Measurements from ENCODE around the gene ADGRG3. TPM values are rescaled to one million over a fixed set of nuclear protein-coding genes. Genes with fewer than 3 reads are reported as not detected.

ADGRG3 gene
- total and polyA plus RNA-seq, 2 donors (not counting 1 experiment from before 2014, with no cell fraction given) = not detected

GRCh38 chr16:57658130-57658877 is 9.8 kb upstream of the ADGRG3 start:
- CTCF ChIA-PET = no interaction called here
- Mint-ChIP-seq H3K4me1 (no peaks in the 10 kb centered on the region), H3K4me3 (no peak overlapping the region)

More at GRCh38 chr16:57658130-57658877, 9.8 kb upstream of the ADGRG3 start:
- Histone ChIP-seq H3K9ac (ENCODE audit: low read length) (no peak overlapping the region), H3K27ac (ENCODE audit: low read length in 2 of 2) (no peak overlapping the region), H3K4me3 (ENCODE audit: control extremely low read depth in 1 of 5, extremely low read depth in 1 of 5, insufficient read depth in 1 of 5, low read depth in 2 of 5, low read length in 4 of 5) (no peak overlapping the region), H2AFZ (ENCODE audit: insufficient read depth, low read depth, low read length, poor library complexity, severe bottlenecking) (no peak overlapping the region), H3K79me2 (ENCODE audit: control insufficient read depth, insufficient read depth, low read length) (no peaks in the 10 kb centered on the region), H4K20me1 (ENCODE audit: control insufficient read depth, insufficient read depth, low read length, poor library complexity, severe bottlenecking) (no peaks in the 10 kb centered on the region), H3K4me1 (ENCODE audit: control insufficient read depth in 2 of 2, insufficient read depth in 2 of 2, low read length in 2 of 2) (no peaks in the 10 kb centered on the region), H3K4me2 (replicated peaks; ENCODE audit: low read depth, low read length, poor library complexity, severe bottlenecking) (no peak overlapping the region), H3K27me3 (replicated peaks in 1 of 4; ENCODE audit: control extremely low read depth in 1 of 4, control insufficient read depth in 3 of 4, insufficient read depth in 4 of 4, low read length in 3 of 4) (no peaks in the 10 kb centered on the region), H3K9me3 (ENCODE audit: control extremely low read depth in 1 of 3, control insufficient read depth in 2 of 3, insufficient read depth in 1 of 3, low read length in 2 of 3) (peaks cover 0 to 11% (median 0%) of the 10 kb centered on the region in 3 donors), H3K36me3 (replicated peaks in 1 of 2; ENCODE audit: control extremely low read depth in 1 of 2, control insufficient read depth in 1 of 2, extremely low read depth in 1 of 2, insufficient read depth in 2 of 2, low read length in 1 of 2) (no peaks in the 10 kb centered on the region)
- ATAC-seq (ENCODE audit: low read depth) = no peak
- intact Hi-C loops (cut with micrococcal nuclease) = no loop called here
- H3K27ac Mint-ChIP-seq = no peak overlapping the region
- H3K27me3 Mint-ChIP-seq = peaks cover 5% of the 10 kb centered on the region
- DNase-seq = no peak
- POLR2A ChIA-PET = no interaction called here
- WGBS (ENCODE audit: insufficient coverage) = 88% methylated on average over 7 of the region's 10 CpGs
- H3K9me3 Mint-ChIP-seq (ENCODE audit: insufficient read depth) = no peaks in the 10 kb centered on the region
- no peak for TF ChIP-seq CTCF (IDR thresholded peaks at IDR 0.05)
